Measurements from ENCODE around the gene BCL2L11. TPM values are rescaled to one million over a fixed set of nuclear protein-coding genes. Genes with fewer than 3 reads are reported as not detected.
A peak's percentile ranks its signal among the peaks of the same experiment; 100 is the strongest.

The BCL2L11 gene
- total RNA-seq, 6 experiments from 2014 or later: 0.67 to 0.95 (median 0.81) TPM

GRCh38 chr2:111200333-111200881, 79.7 kb downstream of the BCL2L11 start:
- Mint-ChIP-seq H3K27me3 (ENCODE audit: insufficient read depth) (no peaks in the 10 kb centered on the region; the same call in 1 of the 2 replicates), H3K27ac (no peak overlapping the region), H3K9me3 (no peaks in the 10 kb centered on the region), H3K36me3 (ENCODE audit: low read depth) (peaks cover 9% of the 10 kb centered on the region; the same call in 1 of the 2 replicates), H3K4me1 (ENCODE audit: low read depth) (peaks cover 10% of the 10 kb centered on the region), H3K4me3 (no peak overlapping the region)
- TF ChIP-seq CTCF (IDR thresholded peaks at IDR 0.05): no peak
- DNase-seq: no peak

DNA sequence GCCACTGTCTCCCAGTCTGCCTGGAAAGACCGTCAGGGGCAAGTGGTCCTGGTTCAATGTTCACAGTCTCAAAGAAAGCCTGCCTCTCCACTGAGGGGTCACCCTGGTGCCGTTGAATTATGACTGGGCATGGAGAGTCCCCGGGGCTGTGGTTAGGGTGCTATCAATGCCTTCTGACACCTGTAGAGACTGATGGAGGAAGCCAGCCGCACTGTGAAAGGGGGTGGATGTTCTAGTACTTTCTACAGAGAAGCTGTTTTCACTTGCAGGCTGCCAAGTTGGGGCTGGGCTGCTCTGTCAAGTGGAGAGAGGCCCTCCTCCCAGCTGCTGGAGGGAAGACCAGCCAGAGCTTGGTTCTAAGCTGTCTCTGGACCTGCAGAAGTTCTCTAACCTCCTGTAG, 80.5 kb downstream of the BCL2L11 start:
- H3K36me3 Mint-ChIP-seq (ENCODE audit: low read depth): peaks cover 9% of the 10 kb centered on the region; the same call in 1 of the 2 replicates
- TF ChIP-seq CTCF (IDR thresholded peaks at IDR 0.05): no peak
- H3K9me3 Mint-ChIP-seq: no peaks in the 10 kb centered on the region
- no peak overlapping the region for H3K4me3 Mint-ChIP-seq
- no peak for DNase-seq
- H3K4me1 Mint-ChIP-seq (ENCODE audit: low read depth): peaks cover 10% of the 10 kb centered on the region
- H3K27me3 Mint-ChIP-seq (ENCODE audit: insufficient read depth): no peaks in the 10 kb centered on the region; the same call in 1 of the 2 replicates
- no peak overlapping the region for H3K27ac Mint-ChIP-seq

- peak; percentile 24 for DNase-seq
- no peak overlapping the region for H3K27ac Mint-ChIP-seq
These were observed 81.7 kb downstream of the BCL2L11 start for GRCh38 chr2:111202266-111203040.

DNA sequence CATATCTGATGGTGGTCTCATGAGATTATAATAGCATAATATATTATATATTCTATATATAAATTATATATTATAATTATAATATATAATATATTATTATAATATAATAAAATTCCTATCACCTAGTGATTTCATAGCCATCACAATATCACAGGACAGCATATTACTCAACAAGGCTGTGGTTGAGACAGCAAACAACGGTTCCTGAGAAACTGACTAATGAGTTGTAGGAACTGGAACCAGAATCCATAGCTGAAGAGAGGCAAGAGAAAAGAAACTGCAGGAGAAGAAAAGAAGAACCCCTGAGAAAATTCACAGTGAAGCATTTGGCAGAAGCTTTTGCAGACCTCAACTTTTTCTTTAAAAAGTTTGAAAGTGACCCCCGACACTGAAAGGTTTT, 84.0 kb downstream of the BCL2L11 start:
- no peak for DNase-seq
- peaks cover 19% of the 10 kb centered on the region for H3K4me1 Mint-ChIP-seq (ENCODE audit: low read depth)
- H3K9me3 Mint-ChIP-seq: no peaks in the 10 kb centered on the region
- peaks cover 17% of the 10 kb centered on the region for H3K36me3 Mint-ChIP-seq (ENCODE audit: low read depth)
- H3K27me3 Mint-ChIP-seq (ENCODE audit: insufficient read depth): no peaks in the 10 kb centered on the region
- no peak overlapping the region for H3K4me3 Mint-ChIP-seq
- H3K27ac Mint-ChIP-seq: no peak overlapping the region
- no peak for TF ChIP-seq CTCF (IDR thresholded peaks at IDR 0.05)

More at GRCh38 chr2:111202266-111203040, 81.7 kb downstream of the BCL2L11 start:
- no peak for TF ChIP-seq CTCF (IDR thresholded peaks at IDR 0.05)
- H3K27me3 Mint-ChIP-seq (ENCODE audit: insufficient read depth): no peaks in the 10 kb centered on the region
- no peak overlapping the region for H3K4me3 Mint-ChIP-seq
- H3K4me1 Mint-ChIP-seq (ENCODE audit: low read depth): peaks cover 10% of the 10 kb centered on the region
- H3K9me3 Mint-ChIP-seq: no peaks in the 10 kb centered on the region
- peaks cover 12% of the 10 kb centered on the region for H3K36me3 Mint-ChIP-seq (ENCODE audit: low read depth)

DNA sequence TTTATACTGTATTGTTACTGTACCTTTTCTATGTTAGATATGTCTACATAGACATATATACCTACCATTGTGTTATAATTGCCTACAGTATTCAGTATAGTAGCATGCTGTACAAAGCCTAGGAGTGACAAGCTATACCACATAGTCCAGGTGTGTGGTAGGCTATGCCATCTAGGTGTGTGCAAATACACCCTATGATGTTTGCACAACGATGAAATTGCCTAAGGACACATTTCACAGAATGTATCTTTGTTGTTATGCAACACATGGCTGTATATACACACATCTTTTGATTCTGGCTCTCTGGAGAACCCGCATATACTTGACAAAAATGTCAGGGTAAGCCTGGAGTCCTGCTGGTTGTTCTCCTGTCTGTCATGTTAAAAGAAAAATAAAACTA, 85.1 kb downstream of the BCL2L11 start:
- DNase-seq: no peak
- Mint-ChIP-seq H3K36me3 (ENCODE audit: low read depth) (peaks cover 17% of the 10 kb centered on the region), H3K4me3 (no peak overlapping the region), H3K27ac (no peak overlapping the region), H3K27me3 (ENCODE audit: insufficient read depth) (no peaks in the 10 kb centered on the region), H3K9me3 (no peaks in the 10 kb centered on the region), H3K4me1 (ENCODE audit: low read depth) (peaks cover 19% of the 10 kb centered on the region)
- TF ChIP-seq CTCF (IDR thresholded peaks at IDR 0.05): no peak

Data from HFFc6 (cell line).